IMR-90 (cell line): ENCODE data around the gene CKS1B. TPM values are rescaled to one million over a fixed set of nuclear protein-coding genes. Genes with fewer than 3 reads are reported as not detected.

Experiments
- ATAC-seq: fragments of 200-7000 bp; cut with Tn5 transposase; 2 replicates; pipeline ENCODE4 v1.9.1; 2020; ENCODE audit warnings: low read depth, mild to moderate bottlenecking, moderate library complexity
- BruUV-seq: library from RNA; stranded (reverse); fragments of 400-500 nt; replicated peaks from 2 replicates; lab custom pipeline; 2021; lab: Mats Ljungman, UMichigan
- CTCF ChIA-PET: fragments of 300-600 bp; formaldehyde crosslinking; extraction: SDS; loops from one replicate; lab custom pipeline; 2021; ENCODE audit warnings: antibody characterized with exemption; lab: Yijun Ruan, JAX
- POLR2A ChIA-PET: fragments of 300-600 bp; sonication (Branson Sonifier 250); formaldehyde crosslinking; loops from one replicate; lab custom pipeline; 2022; ENCODE audit warnings: antibody characterized with exemption; ENCODE audit not compliant: unreplicated experiment; lab: Charles Lee
- DNase-seq: peaks from one replicate; pipeline ENCODE4 v3.0.0; 2013
- H2AFZ ChIP-seq: replicated peaks from 2 replicates; pipeline ENCODE3; 2013; ENCODE audit warnings: low read length, mild to moderate bottlenecking; ENCODE audit not compliant: poor library complexity
- H2AK5ac ChIP-seq: 2 replicates; pipeline ENCODE4 v1.6.1; 2013; ENCODE audit warnings: low read depth, low read length, inconsistent platforms
- H2AK9ac ChIP-seq: replicated peaks from 2 replicates; pipeline ENCODE3; 2013; ENCODE audit warnings: mild to moderate bottlenecking, low read depth, low read length, moderate library complexity; ENCODE audit not compliant: poor library complexity
- H2BK120ac ChIP-seq: 2 replicates; pipeline ENCODE4 v1.6.1; 2013; ENCODE audit warnings: low read depth, low read length, inconsistent platforms
- H2BK15ac ChIP-seq: 3 replicates; pipeline ENCODE4 v1.6.1; 2013; ENCODE audit warnings: low read depth, low read length, inconsistent platforms
- H2BK20ac ChIP-seq: 2 replicates; pipeline ENCODE4 v1.6.1; 2013; ENCODE audit warnings: low read depth, mild to moderate bottlenecking, inconsistent platforms, low read length, moderate library complexity
- H2BK5ac ChIP-seq: 2 replicates; pipeline ENCODE4 v1.6.1; 2013; ENCODE audit warnings: mild to moderate bottlenecking, low read depth, low read length, inconsistent platforms; ENCODE audit not compliant: poor library complexity, severe bottlenecking
- H3K14ac ChIP-seq: replicated peaks from 2 replicates; pipeline ENCODE4 v1.6.1; 2013; ENCODE audit warnings: low read depth, low read length, inconsistent platforms
- H3K18ac ChIP-seq: 2 replicates; pipeline ENCODE4 v1.6.1; 2013; ENCODE audit warnings: low read depth, low read length, control low read depth
- H3K23ac ChIP-seq: 2 replicates; pipeline ENCODE4 v1.6.1; 2013; ENCODE audit warnings: low read depth, low read length, inconsistent platforms
- H3K27ac ChIP-seq: 2 replicates; pipeline ENCODE4 v1.5.1; 2013; ENCODE audit warnings: mild to moderate bottlenecking, control low read depth, low read length; ENCODE audit not compliant: insufficient read depth
- H3K27me3 ChIP-seq: 2 replicates; pipeline ENCODE4 v1.6.1; 2013; ENCODE audit warnings: low read length; ENCODE audit not compliant: control insufficient read depth, insufficient read depth
- H3K36me3 ChIP-seq: 2 replicates; pipeline ENCODE4 v1.6.1; 2013; ENCODE audit warnings: low read length, mixed read lengths; ENCODE audit not compliant: control insufficient read depth, insufficient read depth
- H3K4ac ChIP-seq: 2 replicates; pipeline ENCODE4 v1.6.1; 2013; ENCODE audit warnings: low read depth, low read length, inconsistent platforms
- H3K4me1 ChIP-seq: 2 replicates; pipeline ENCODE4 v1.6.1; 2013; ENCODE audit warnings: low read length, mixed read lengths; ENCODE audit not compliant: control insufficient read depth, insufficient read depth
- H3K4me2 ChIP-seq: 2 replicates; pipeline ENCODE4 v1.6.1; 2013; ENCODE audit warnings: low read depth, mild to moderate bottlenecking, control low read depth, low read length, moderate library complexity
- H3K4me3 ChIP-seq: 2 replicates; pipeline ENCODE4 v1.5.1; 2013; ENCODE audit warnings: low read depth, mild to moderate bottlenecking, control low read depth, low read length, moderate library complexity; ENCODE audit not compliant: insufficient read depth
- H3K56ac ChIP-seq: 2 replicates; pipeline ENCODE4 v1.6.1; 2013; ENCODE audit warnings: low read length, inconsistent platforms; ENCODE audit not compliant: insufficient read depth; ENCODE audit errors: extremely low read depth
- H3K79me1 ChIP-seq, 2 experiments: 2 replicates each; pipeline ENCODE4 v1.6.1; 2013; ENCODE audit warnings: low read length in 2 of 2, inconsistent platforms in 1 of 2, low read depth in 1 of 2
- H3K9ac ChIP-seq: 2 replicates; pipeline ENCODE4 v1.6.1; 2013; ENCODE audit warnings: low read depth, low read length, control low read depth
- H3K9me1 ChIP-seq: 2 replicates; pipeline ENCODE4 v1.6.1; 2013; ENCODE audit warnings: low read length, inconsistent platforms; ENCODE audit not compliant: insufficient read depth
- H3K9me3 ChIP-seq: 2 replicates; pipeline ENCODE4 v1.6.1; 2013; ENCODE audit warnings: low read length; ENCODE audit not compliant: control insufficient read depth, insufficient read depth
- H4K20me1 ChIP-seq: 2 replicates; pipeline ENCODE4 v1.6.1; 2013; ENCODE audit warnings: low read length, inconsistent platforms; ENCODE audit not compliant: insufficient read depth
- H4K5ac ChIP-seq: 2 replicates; pipeline ENCODE4 v1.6.1; 2013; ENCODE audit warnings: mild to moderate bottlenecking, low read depth, low read length, control low read depth
- H4K8ac ChIP-seq, 2 experiments: 2 replicates each; pipeline ENCODE4 v1.6.1; 2013; ENCODE audit warnings: low read depth in 2 of 2, low read length in 2 of 2, control low read depth in 1 of 2, inconsistent platforms in 1 of 2
- H4K91ac ChIP-seq: 2 replicates; pipeline ENCODE4 v1.6.1; 2013; ENCODE audit warnings: low read depth, low read length, inconsistent platforms; ENCODE audit not compliant: insufficient read depth
- BHLHE40 ChIP-seq: fragments of 150-350 bp; IDR thresholded peaks from 2 replicates; pipeline ENCODE4 v1.6.1; 2016; ENCODE audit warnings: mild to moderate bottlenecking, low read depth, low read length
- CEBPB ChIP-seq: IDR thresholded peaks from 2 replicates; pipeline ENCODE4 v1.6.1; 2012; ENCODE audit warnings: low read depth, low read length, improper control_type of control experiment
- CHD1 ChIP-seq: IDR thresholded peaks from 2 replicates; pipeline ENCODE4 v1.6.1; 2012; ENCODE audit warnings: low read depth, low read length, improper control_type of control experiment
- CTCF ChIP-seq: conservative IDR thresholded peaks from 2 replicates; pipeline ENCODE4 v1.5.1; 2012; ENCODE audit warnings: mild to moderate bottlenecking, low read depth, low read length, improper control_type of control experiment
- ELK1 ChIP-seq: fragments of 150-350 bp; IDR thresholded peaks from 2 replicates; pipeline ENCODE4 v1.6.1; 2016; ENCODE audit warnings: low read depth, mild to moderate bottlenecking, low read length, moderate library complexity, borderline replicate concordance
- FOS ChIP-seq: fragments of 150-350 bp; IDR thresholded peaks from 2 replicates; pipeline ENCODE4 v1.6.1; 2016; ENCODE audit warnings: low read depth, low read length
- MAFK ChIP-seq: IDR thresholded peaks from 2 replicates; pipeline ENCODE4 v1.6.1; 2012; ENCODE audit warnings: low read depth, low read length, improper control_type of control experiment
- MAZ ChIP-seq: IDR thresholded peaks from 2 replicates; pipeline ENCODE4 v1.6.1; 2012; ENCODE audit warnings: low read depth, mild to moderate bottlenecking, low read length, improper control_type of control experiment, moderate library complexity, borderline replicate concordance
- MXI1 ChIP-seq: IDR thresholded peaks from 2 replicates; pipeline ENCODE4 v1.6.1; 2012; ENCODE audit warnings: low read depth, mild to moderate bottlenecking, low read length, moderate library complexity, borderline replicate concordance
- NFE2L2 ChIP-seq: fragments of 150-350 bp; IDR thresholded peaks from 2 replicates; pipeline ENCODE4 v1.6.1; 2016; ENCODE audit warnings: low read depth, mild to moderate bottlenecking, low read length
- POLR2A ChIP-seq: IDR thresholded peaks from 2 replicates; pipeline ENCODE4 v1.6.1; 2012; ENCODE audit warnings: mild to moderate bottlenecking, low read depth, low read length
- RAD21 ChIP-seq: IDR thresholded peaks from 2 replicates; pipeline ENCODE4 v1.6.1; 2012; ENCODE audit warnings: low read length, improper control_type of control experiment
- RCOR1 ChIP-seq: IDR thresholded peaks from 2 replicates; pipeline ENCODE4 v1.6.1; 2012; ENCODE audit warnings: mild to moderate bottlenecking, low read length, improper control_type of control experiment; ENCODE audit not compliant: insufficient replicate concordance
- RFX5 ChIP-seq: IDR thresholded peaks from 2 replicates; pipeline ENCODE4 v1.8.0; 2012; ENCODE audit warnings: low read depth, mild to moderate bottlenecking, low read length, moderate library complexity
- SMC3 ChIP-seq: fragments of 150-350 bp; IDR thresholded peaks from 2 replicates; pipeline ENCODE4 v1.6.1; 2016; ENCODE audit warnings: low read depth, mild to moderate bottlenecking, antibody characterized with exemption, low read length, moderate library complexity
- USF2 ChIP-seq: fragments of 150-350 bp; IDR thresholded peaks from 2 replicates; pipeline ENCODE4 v1.6.1; 2017; ENCODE audit warnings: mild to moderate bottlenecking, antibody characterized with exemption, low read length, low read depth
- WGBS, 2 experiments: methylation state at CpG; one replicate each; pipeline versions ENCODE4 v1.1.5 to v1.1.7; 2013; ENCODE audit warnings: missing lambda C conversion rate in 2 of 2; ENCODE audit not compliant: insufficient read length in 1 of 2; ENCODE audit errors: extremely low coverage in 2 of 2; 5-methylcytosine and 5-hydroxymethylcytosine counted together
- dilution Hi-C: fragments of 300-500 bp; cut with HindIII; formaldehyde crosslinking; loops from one replicate; pipeline ENCODE4 v1.14.3; 2018; ENCODE audit warnings: low sequenced_read_pairs; ENCODE audit not compliant: unreplicated experiment
- in situ Hi-C: fragments of 300-500 bp; cut with MboI; formaldehyde crosslinking; loops from 3 replicates; pipeline ENCODE4 v1.14.3; 2019; ENCODE audit warnings: low sequenced_read_pairs, inconsistent platforms, mixed read lengths
- intact Hi-C: fragments of 100-400 bp; cut with micrococcal nuclease; formaldehyde crosslinking; loops from 2 replicates; pipeline ENCODE4 v1.10.0; 2022
- polyA plus RNA-seq, 3 experiments: library from polyadenylated mRNA; depleted of rRNA; stranded (reverse); fragments of >200 nt; gene quantifications; 2 replicates each; pipeline ENCODE4 v1.2.3, GENCODE V29; 2012; ENCODE audit warnings: low replicate concordance in 1 of 3
- total RNA-seq: library from RNA; depleted of rRNA; stranded (reverse); fragments of >200 nt; gene quantifications from 2 replicates; pipeline ENCODE4 v1.2.3, GENCODE V29; 2012

The CKS1B gene
- total and polyA plus RNA-seq, 2 of the 4 experiments (the other 2 are of a cell fraction), result 140 to 195 TPM

- Histone ChIP-seq H2AK5ac (peak overlapping the region; percentile 90), H3K9ac (peak overlapping the region; percentile 94), H4K5ac (peak overlapping the region; percentile 90), H3K27ac (peak overlapping the region; percentile 91), H3K9me1 (peaks cover 8% of the 10 kb centered on the region), H2BK15ac (peak overlapping the region; percentile 22; the same call in 1 of the 3 replicates), H3K4me3 (peak overlapping the region; percentile 75), H3K18ac (peak overlapping the region; percentile 95), H3K4ac (peak overlapping the region; percentile 93), H3K14ac (peak overlapping the region; percentile 15), H3K9me3 (no peaks in the 10 kb centered on the region), H3K36me3 (no peaks in the 10 kb centered on the region), H3K4me2 (peak overlapping the region; percentile 100), H2AFZ (peak overlapping the region; percentile 92), H3K27me3 (no peaks in the 10 kb centered on the region), H2BK20ac (peak overlapping the region; percentile 11; the same call in 1 of the 2 replicates), H4K20me1 (no peaks in the 10 kb centered on the region), H3K79me1 (peaks cover 14 to 45% of the 10 kb centered on the region in 2 experiments), H2BK120ac (peak overlapping the region; percentile 78; the same call in 1 of the 2 replicates), H3K4me1 (peaks cover 19% of the 10 kb centered on the region), H4K8ac (peak overlapping the region; percentile 12 to 90), H3K56ac (peak overlapping the region; percentile 79; the same call in 1 of the 2 replicates), H2AK9ac (peak overlapping the region; percentile 99), H4K91ac (peak overlapping the region; percentile 69), H2BK5ac (peak overlapping the region; percentile 85), H3K23ac (peak overlapping the region; percentile 76)
- DNase-seq (no peak), ATAC-seq (no peak)
- TF ChIP-seq POLR2A (no peak), NFE2L2 (no peak), CEBPB (no peak), RCOR1 (no peak), CHD1 (no peak), FOS (no peak), BHLHE40 (no peak), SMC3 (no peak), MAFK (no peak), ELK1 (no peak), CTCF (no peak), RAD21 (no peak), MXI1 (no peak), USF2 (no peak), RFX5 (no peak), MAZ (no peak)
- POLR2A ChIA-PET, result interaction anchor here (0.6 kb wide), 1 partner anchor 273 kb away, joined by 3 read pairs; the partner anchor contains the start of gene CLK2
- no TSS peak for BruUV-seq
- intact Hi-C loops, result loop anchor here (2.0 to 5.0 kb wide), 2 partner anchors 52 to 64 kb away; partner anchors contain the start of genes ADAM15 and PMVK
- CTCF ChIA-PET, result interaction anchor here (1.2 kb wide), 1 partner anchor 17 kb away, joined by 5 read pairs; no protein-coding TSS in a partner anchor
- WGBS, 2 experiments, result no CpG with 5 or more reads among the region's 13 CpGs
- in situ Hi-C loops, result no loop called here
- dilution Hi-C loops, result no loop called here
These were observed 25.9 kb downstream of the CKS1B start for GRCh38 chr1:155000411-155000725.
